ENCODE measurements around the gene DSG3.
"Not testable (repeated sequence)": the region's sequence is repeated elsewhere in the genome, so short reads cannot be mapped to it uniquely, and the experiment has no call there.

Gene DSG3

GRCh38 chr18:31491586-31491985, 44.0 kb downstream of the DSG3 start:
- DNase-seq (ENCODE audit: low read depth in 3 of 3): no peak

DNA sequence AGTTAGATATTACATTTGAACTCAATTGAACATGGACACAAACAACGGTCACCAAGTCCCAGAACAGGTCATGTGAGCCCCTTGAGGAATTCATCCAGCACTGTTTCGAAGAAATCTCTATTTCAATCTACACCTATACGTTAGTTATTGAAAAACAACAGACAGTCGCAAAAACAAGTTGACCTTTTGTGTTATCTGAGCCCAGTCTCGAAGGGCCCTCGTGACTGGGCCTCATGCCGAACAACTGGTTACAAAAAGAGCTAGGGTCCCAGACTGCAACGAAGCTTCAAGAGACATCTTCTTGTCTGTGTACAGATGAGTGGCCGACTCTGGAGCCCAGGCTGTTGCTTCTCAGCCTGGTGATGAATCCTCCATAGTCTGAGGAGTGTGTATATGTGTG, 45.1 kb downstream of the DSG3 start:
- no peak for DNase-seq (ENCODE audit: low read depth in 3 of 3)

DNA sequence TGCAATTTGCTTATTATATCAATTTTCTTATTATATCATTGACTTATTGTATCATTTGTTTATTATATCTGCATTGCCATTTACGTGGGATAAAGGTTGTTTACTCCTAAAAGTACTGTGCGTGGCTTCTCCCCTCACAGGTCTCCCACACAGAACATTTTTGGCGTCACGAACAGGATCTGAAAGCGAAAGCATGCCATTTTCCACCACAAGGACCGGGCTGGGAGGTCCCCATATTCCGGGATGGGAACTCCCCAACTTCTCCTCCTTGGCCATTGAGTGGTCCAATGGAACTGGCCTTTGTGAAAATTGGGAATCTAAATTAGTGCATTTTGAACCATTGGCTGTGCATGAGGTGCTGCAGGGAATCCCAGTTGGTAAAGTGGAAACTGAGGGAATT, 45.6 kb downstream of the DSG3 start:
- no peak for DNase-seq (ENCODE audit: low read depth in 3 of 3)

DNA sequence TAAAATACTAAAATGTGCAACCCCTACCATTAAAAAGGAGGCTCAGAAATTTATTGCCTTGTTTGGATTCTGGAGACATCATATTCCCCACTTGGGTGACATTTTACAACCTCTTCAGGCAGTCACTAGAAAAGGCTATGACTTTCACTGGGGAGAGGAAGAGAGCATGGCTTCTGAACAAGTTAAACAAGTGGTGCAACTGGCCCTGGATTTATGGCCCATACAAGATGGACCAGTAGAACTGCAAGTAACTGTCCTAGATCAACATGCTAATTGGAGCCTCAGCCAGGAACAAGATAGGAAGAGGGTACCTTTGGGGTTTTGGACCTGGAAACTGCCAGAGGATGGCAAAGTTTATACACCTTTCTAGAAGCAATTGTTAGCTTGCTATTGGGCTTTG, 46.4 kb downstream of the DSG3 start:
- no peak for DNase-seq (ENCODE audit: low read depth in 3 of 3)

DNA sequence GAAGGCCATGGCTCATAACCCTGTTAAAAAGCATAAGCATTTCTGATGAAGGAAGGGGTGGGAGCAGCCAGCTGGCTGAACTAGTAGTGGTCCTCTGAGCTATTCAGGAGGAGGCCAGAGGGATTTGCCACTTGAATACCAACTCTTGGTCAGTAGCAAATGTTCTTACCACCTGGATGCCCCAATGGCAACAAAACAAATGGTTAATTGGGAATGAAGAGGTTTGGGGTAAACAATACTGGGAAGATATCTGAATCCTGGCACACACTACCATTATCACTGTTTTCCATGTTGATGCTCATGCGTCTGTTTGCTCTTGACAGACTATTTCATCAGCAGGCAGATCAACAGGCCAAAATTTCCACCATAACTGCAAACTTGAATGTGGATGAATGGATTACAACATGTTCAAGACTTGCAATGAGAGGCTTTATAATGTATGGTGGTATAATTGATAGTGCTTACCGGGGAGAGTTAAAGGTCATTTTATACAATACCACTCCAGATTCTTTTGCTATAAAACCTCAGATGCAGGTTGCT, 47.2 kb downstream of the DSG3 start:
- not testable (repeated sequence) for DNase-seq (ENCODE audit: low read depth in 3 of 3)

DNA sequence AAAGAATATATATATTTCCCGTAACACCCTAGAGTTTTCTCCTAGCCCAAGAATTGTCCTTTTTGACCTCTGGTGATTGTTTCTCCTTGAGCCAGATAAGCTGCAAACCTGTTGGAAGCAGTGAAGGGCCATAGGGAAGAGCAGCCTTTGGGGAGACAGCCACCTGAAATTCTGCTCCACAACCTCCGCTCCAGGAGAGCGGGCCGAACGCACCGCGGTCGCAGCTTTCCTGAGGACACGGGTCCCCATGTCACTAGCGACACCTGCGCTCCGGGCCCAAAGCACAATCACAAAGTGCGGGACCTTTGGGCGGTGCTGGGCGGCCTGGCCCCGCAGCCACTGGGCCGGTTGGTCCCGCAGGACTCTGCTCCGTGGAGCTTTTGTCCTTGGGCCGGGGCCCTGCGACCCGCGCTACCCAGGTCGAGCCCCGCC, 49.9 kb downstream of the DSG3 start:
- no peak for DNase-seq (ENCODE audit: low read depth in 3 of 3)

GRCh38 chr18:31497836-31498573, 50.5 kb downstream of the DSG3 start, which contains the start of gene DSG2:
Gene DSG2, plus strand, starts transcription at chr18:31498177. Its CDS starts 75 bp downstream, at chr18:31498252.
- DNase-seq (ENCODE audit: low read depth in 3 of 3): peak in 2 of 3 experiments; percentile 1 to 22

DNA sequence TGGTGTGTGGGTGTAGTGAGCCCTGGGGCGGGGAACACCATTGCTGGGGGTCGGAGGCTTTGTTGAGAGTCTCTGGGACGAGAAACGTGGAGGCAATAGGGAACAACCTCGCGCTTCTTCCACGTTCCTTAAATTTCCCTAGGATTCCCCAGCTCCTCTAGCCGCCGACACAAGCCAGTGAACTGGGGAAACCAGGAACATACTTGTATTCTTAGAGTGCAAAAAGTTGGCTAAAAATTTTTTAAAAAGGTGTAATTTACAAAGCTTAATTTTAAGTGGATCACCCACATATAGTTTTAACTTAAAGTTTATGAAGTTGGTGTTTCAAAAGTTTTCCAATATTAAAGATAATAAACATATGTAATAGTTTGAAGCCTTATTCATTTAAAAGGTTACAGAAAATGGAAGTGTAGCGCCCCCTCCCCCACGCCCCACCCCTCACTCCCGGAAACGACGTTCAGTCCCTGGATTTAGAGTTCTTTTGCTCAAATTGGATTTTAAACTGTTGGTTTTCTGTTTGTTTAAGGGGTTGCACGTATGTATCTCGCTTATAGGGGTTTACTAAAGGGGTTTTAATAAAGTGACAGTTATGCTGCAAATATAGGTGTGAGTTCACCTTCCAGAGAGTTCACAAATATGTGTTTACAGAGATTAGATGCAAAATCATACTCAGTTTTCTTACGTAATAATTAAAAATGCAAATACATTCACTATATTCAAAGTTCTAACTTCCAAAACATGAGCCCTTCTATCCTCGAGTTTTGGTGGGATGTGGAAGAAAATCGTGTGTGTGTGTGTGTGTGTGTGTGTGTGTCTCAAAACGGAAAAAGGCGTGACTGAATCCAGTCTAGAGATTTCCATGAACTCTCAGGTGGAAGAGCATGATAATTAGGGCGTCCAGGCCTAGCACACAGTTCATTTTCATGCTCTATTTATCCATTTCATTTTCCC, 51.3 kb downstream of the DSG3 start:
- DNase-seq (ENCODE audit: low read depth in 3 of 3): no peak

DNA sequence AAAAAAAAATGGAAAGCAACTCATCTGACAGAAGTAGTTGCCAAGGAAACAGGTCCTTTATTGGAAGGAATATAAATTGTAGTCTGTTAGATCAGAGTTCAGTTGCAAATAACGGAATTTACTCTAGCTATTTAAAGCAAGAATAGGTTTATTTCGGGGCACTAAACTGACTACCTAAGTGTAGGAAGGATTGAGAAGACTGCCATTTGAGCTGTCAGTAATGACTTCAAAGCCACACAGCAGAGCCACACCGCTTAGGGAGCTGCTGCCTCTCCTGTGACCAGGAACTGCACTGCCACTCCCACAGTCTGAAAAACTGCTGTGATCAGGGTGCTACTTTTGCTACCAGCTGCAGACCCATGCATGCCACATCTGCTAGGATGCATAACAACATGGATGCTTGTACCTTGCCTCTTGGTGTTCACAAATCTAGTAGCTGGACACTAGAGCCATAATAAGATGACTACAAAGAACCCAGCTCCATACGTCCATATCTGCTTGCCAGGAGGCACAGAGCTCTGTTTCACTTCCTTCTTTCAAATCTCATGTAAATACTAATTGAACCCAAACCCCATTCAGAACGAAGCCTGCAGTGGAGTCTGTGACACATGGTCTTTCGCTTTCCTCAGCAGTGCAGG, 52.6 kb downstream of the DSG3 start:
- DNase-seq (ENCODE audit: low read depth in 3 of 3): no peak

- no peak for DNase-seq (ENCODE audit: low read depth in 3 of 3)
These were observed 55.5 kb downstream of the DSG3 start for GRCh38 chr18:31503011-31503410.

- DNase-seq (ENCODE audit: low read depth in 3 of 3): no peak
These were observed 57.1 kb downstream of the DSG3 start for GRCh38 chr18:31504455-31505147.

- no peak for DNase-seq (ENCODE audit: low read depth in 3 of 3)
These were observed 57.6 kb downstream of the DSG3 start for GRCh38 chr18:31505156-31505555.

DNA sequence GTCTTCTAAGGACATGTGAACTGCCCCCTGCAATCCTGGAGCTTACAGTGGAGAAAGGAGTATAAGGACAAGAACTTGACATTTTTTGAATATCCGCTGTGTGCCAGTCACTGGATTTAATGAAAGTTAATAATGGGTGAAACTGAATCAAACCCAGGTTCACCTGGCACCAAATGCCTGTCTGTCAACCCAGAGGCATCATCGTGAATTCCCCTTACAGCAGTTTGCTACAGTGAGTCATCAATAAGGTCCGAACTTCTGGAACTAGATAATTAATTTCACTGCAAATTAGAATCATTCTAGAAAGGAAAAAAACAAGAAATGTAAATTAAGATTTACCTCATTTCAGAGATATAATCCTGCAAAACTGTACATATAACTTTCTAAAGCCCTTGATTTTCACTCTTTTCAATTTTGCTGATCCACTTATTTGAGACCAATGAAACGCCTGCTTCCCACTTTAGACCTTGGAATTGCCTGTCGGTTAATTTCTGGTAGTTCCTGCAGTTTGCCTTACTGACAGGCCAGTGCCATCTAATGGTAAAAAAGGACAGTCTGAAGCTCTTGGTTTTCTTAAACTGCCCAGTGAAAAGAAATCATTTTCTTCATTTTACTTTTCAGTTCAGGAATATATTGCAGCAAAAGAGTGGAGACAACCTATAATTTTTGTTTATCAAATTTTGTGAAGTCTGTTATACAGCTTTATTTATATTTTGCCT, 58.6 kb downstream of the DSG3 start:
- DNase-seq (ENCODE audit: low read depth in 3 of 3): no peak

DNA sequence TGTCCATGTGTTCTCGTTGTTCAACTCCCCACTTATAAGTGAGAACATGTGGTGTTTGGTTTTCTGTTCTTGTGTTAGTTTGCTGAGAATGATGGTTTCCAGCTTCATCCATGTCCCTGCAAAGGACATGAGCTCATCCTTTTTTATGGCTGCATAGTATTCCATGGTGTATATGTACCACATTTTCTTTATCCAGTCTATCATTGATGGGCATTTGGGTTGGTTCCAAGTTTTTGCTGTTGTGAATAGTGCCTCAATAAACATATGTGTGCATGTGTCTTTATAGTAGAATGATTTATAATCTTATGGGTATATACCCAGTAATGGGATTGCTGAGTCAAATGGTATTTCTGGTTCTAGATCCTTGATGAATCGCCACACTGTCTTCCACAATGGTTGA, 59.6 kb downstream of the DSG3 start:
- DNase-seq (ENCODE audit: low read depth in 3 of 3): not testable (repeated sequence)

DNA sequence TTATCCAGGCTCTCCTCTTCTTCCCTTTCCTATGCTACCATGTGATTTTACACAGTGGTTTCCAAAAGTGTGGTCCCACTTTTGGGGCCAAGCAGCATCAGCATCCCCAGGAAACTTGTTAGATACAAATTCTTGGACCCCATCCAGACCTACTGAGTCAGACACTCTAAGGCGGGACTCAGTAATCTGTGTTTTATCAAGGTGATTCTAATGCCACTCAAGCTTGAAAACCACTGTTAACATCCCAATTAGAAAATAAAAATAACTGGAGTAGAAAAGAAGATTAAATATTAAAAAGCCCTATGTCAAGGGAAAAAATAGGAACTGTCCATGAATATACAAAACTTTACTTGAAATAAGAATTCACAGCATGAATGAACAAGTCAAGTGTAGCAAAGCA, 61.2 kb downstream of the DSG3 start:
- no peak for DNase-seq (ENCODE audit: low read depth in 3 of 3)

DNA sequence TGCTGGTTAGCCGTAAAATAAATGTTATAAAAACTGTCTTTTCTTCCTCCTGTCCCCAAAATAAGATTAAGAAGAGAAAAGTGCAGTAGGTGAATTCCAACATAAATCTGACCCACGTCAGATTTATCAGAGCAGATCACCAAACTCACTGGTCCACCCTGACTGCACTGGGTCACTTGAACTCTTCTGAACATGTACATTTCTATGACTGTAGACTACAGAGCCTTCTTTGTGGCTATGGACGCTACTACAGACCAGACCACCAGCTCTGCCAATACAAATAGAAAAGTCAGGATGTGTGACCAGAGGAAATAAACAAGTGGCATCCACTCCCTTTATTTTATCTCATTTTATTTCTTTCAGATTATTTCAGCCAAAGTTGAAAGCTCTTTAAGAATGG, 62.0 kb downstream of the DSG3 start:
- DNase-seq (ENCODE audit: low read depth in 3 of 3): no peak

GRCh38 chr18:31510319-31510718, 62.8 kb downstream of the DSG3 start:
- no peak for DNase-seq (ENCODE audit: low read depth in 3 of 3)

GRCh38 chr18:31511098-31511497, 63.6 kb downstream of the DSG3 start:
- no peak for DNase-seq (ENCODE audit: low read depth in 3 of 3)

- no peak for DNase-seq (ENCODE audit: low read depth in 3 of 3)
These were observed 64.7 kb downstream of the DSG3 start for GRCh38 chr18:31512203-31512764.

- no peak for DNase-seq (ENCODE audit: low read depth in 3 of 3)
These were observed 65.8 kb downstream of the DSG3 start for GRCh38 chr18:31513189-31513935.
